Measurements from ENCODE around the gene SEC23A. TPM values are rescaled to one million over a fixed set of nuclear protein-coding genes. Genes with fewer than 3 reads are reported as not detected.

SEC23A gene
- total and polyA plus RNA-seq, 2 of the 8 experiments (the other 6 are each of a cell fraction or from before 2014, with no cell fraction given) = 30.9 to 58.2 TPM

GRCh38 chr14:39071096-39071495 lies 31.9 kb downstream of the SEC23A start:
- no peak for TF ChIP-seq NRF1 (IDR thresholded peaks at IDR 0.05; ENCODE audit: low read depth, low read length)
- TF ChIP-seq KDM4A (IDR thresholded peaks at IDR 0.05; ENCODE audit: low read depth, low read length, severe bottlenecking) = no peak
- no peak overlapping the region for H4K91ac ChIP-seq (replicated peaks; ENCODE audit: insufficient read length, low read length)
- H2AFZ ChIP-seq (ENCODE audit: low read length) = no peak overlapping the region
- no peak overlapping the region for H4K8ac ChIP-seq (ENCODE audit: extremely low read depth, insufficient read depth, low read length)
- no peak overlapping the region for H3K23ac ChIP-seq (ENCODE audit: insufficient read length)
- no peak overlapping the region for H3K9ac ChIP-seq (replicated peaks in 1 of 4; ENCODE audit: extremely low read depth in 1 of 4, low read depth in 3 of 4, low read length in 3 of 4)
- no peaks in the 10 kb centered on the region for H3K9me3 ChIP-seq (ENCODE audit: insufficient read depth in 2 of 2, low read depth in 1 of 2, low read length in 1 of 2)
- ChIA-PET CTCF (ENCODE audit: partially characterized antibody) (no interaction called here), POLR2A (ENCODE audit: partially characterized antibody) (interaction anchor here (1.9 kb wide), 1 partner anchor 10 kb away, joined by 6 read pairs; no protein-coding TSS in a partner anchor)
- DNase-seq (ENCODE audit: low read depth in 1 of 2, low spot score in 2 of 2) (no peak), FAIRE-seq (no peak)
- no peak overlapping the region for H2BK15ac ChIP-seq (ENCODE audit: low read length)
- no peak overlapping the region for H2BK120ac ChIP-seq (replicated peaks; ENCODE audit: low read depth, low read length)
- no peak overlapping the region for H4K5ac ChIP-seq (ENCODE audit: insufficient read length, low read depth, low read length)
- H3K27me3 ChIP-seq (replicated peaks in 1 of 4; ENCODE audit: control insufficient read depth in 3 of 4, extremely low read depth in 1 of 4, insufficient read depth in 3 of 4, low read length in 3 of 4) = no peaks in the 10 kb centered on the region
- no peak overlapping the region for H2BK12ac ChIP-seq (ENCODE audit: low read depth, low read length)
- H3K4me1 ChIP-seq (replicated peaks in 1 of 4; ENCODE audit: control insufficient read depth in 3 of 4, insufficient read depth in 4 of 4, low read length in 3 of 4) = no peaks in the 10 kb centered on the region
- no peaks in the 10 kb centered on the region for H4K20me1 ChIP-seq (replicated peaks in 1 of 2; ENCODE audit: control insufficient read depth in 1 of 2, insufficient read depth in 2 of 2, low read length in 2 of 2)
- H3K14ac ChIP-seq (ENCODE audit: insufficient read length) = no peak overlapping the region
- H3K79me1 ChIP-seq (ENCODE audit: low read depth, low read length) = no peaks in the 10 kb centered on the region
- no peak overlapping the region for H3K4ac ChIP-seq (replicated peaks; ENCODE audit: insufficient read length, low read depth, low read length)
- no peak overlapping the region for H2BK20ac ChIP-seq (ENCODE audit: low read length)
- no peak overlapping the region for H3K4me2 ChIP-seq (ENCODE audit: insufficient read depth in 1 of 2, low read depth in 2 of 2, low read length in 2 of 2)
- WGBS, 2 experiments (ENCODE audit: extremely low coverage in 1 of 2, insufficient coverage in 1 of 2, insufficient read length in 1 of 2, insufficient replicate concordance in 2 of 2, low coverage in 1 of 2, low lambda C conversion rate in 2 of 2, missing lambda C conversion rate in 1 of 2) = 87% methylated on average over 2 of the region's 2 CpGs; no CpG with 5 or more reads in 1 of the 2 experiments
- no peak overlapping the region for H3K18ac ChIP-seq (ENCODE audit: extremely low read depth, low read length)
- no peak overlapping the region for H2BK5ac ChIP-seq (ENCODE audit: low read depth, low read length)
- no peaks in the 10 kb centered on the region for H3K23me2 ChIP-seq (ENCODE audit: low read depth, low read length)
- H3K36me3 ChIP-seq (ENCODE audit: control insufficient read depth in 2 of 4, insufficient read depth in 4 of 4, low read length in 3 of 4) = peaks cover 0 to 49% (median 14%) of the 10 kb centered on the region in 4 experiments; a peak in 5 of 8 replicates
- H3K79me2 ChIP-seq (ENCODE audit: control insufficient read depth in 1 of 2, insufficient read depth in 2 of 2, low read length in 2 of 2) = no peaks in the 10 kb centered on the region
- no peak overlapping the region for H3K4me3 ChIP-seq (ENCODE audit: extremely low read depth in 1 of 4, insufficient read depth in 2 of 4, low read depth in 3 of 4, low read length in 4 of 4)
- H2AK5ac ChIP-seq (ENCODE audit: low read depth, low read length) = no peak overlapping the region
- H3K56ac ChIP-seq (replicated peaks; ENCODE audit: insufficient read length, low read depth, low read length) = no peak overlapping the region
- no peak overlapping the region for H3K27ac ChIP-seq (ENCODE audit: low read depth, low read length)

All from H1 (cell line).